Gastroesophageal sphincter (tissue), 4 donors: ENCODE measurements around the gene PLEKHG5. TPM values are rescaled to one million over a fixed set of nuclear protein-coding genes. Genes with fewer than 3 reads are reported as not detected.
A peak's percentile ranks its signal among the peaks of the same experiment; 100 is the strongest.

Experiments used
- ATAC-seq: fragments of 150-250 bp; one replicate; pipeline ENCODE4 v1.9.1; 2016; ENCODE audit warnings: mild to moderate bottlenecking, moderate library complexity
- H3K27ac ChIP-seq, 4 donors: fragments of 200-600 bp; sonication (generic) in 3 of 4; 1 replicate in 3 of 4; 2 replicates in 1 of 4; pipeline ENCODE4 v1.5.1; 2016 to 2019
- H3K27me3 ChIP-seq: fragments of 200-600 bp; sonication (generic); one replicate; pipeline ENCODE4 v1.5.1; 2019
- H3K36me3 ChIP-seq, 2 donors: fragments of 200-600 bp; sonication (generic); one replicate each; pipeline ENCODE4 v1.5.1; 2019; ENCODE audit warnings: control low read depth in 1 of 2
- H3K4me1 ChIP-seq, 3 donors: fragments of 200-600 bp; sonication (generic); 1 replicate in 2 of 3; 2 replicates in 1 of 3; pipeline ENCODE4 v1.5.1; 2016 to 2019; ENCODE audit warnings: control low read depth in 2 of 3
- H3K4me3 ChIP-seq, 2 donors: fragments of 200-600 bp; sonication (generic); one replicate each; pipeline ENCODE4 v1.5.1; 2019; ENCODE audit warnings: mild to moderate bottlenecking in 1 of 2, moderate library complexity in 1 of 2
- H3K9me3 ChIP-seq, 3 donors: fragments of 200-600 bp; sonication (generic); one replicate each; pipeline ENCODE4 v1.5.1; 2017 to 2019; ENCODE audit warnings: control low read depth in 2 of 3
- EP300 ChIP-seq: sonication (generic); formaldehyde crosslinking; IDR thresholded peaks from one replicate; pipeline ENCODE4 v1.6.1; 2017; ENCODE audit warnings: antibody characterized with exemption, mild to moderate bottlenecking
- POLR2A ChIP-seq, 2 donors: fragments of 450-650 bp; IDR thresholded peaks; one replicate each; pipeline ENCODE4 v1.6.1; 2017; ENCODE audit warnings: antibody characterized with exemption in 2 of 2, mild to moderate bottlenecking in 2 of 2, moderate library complexity in 1 of 2
- POLR2AphosphoS5 ChIP-seq: sonication (generic); formaldehyde crosslinking; IDR thresholded peaks from one replicate; pipeline ENCODE4 v1.6.1; 2017; ENCODE audit warnings: antibody characterized with exemption
- WGBS, 2 donors: methylation state at CpG; one replicate each; pipeline ENCODE4 v1.1.5; 2018; ENCODE audit warnings: low coverage in 1 of 2; 5-methylcytosine and 5-hydroxymethylcytosine counted together
- total RNA-seq, 4 donors: library from RNA; depleted of rRNA; stranded (reverse); fragments of >200 nt; gene quantifications; one replicate each; pipeline ENCODE4 v1.1.0, GENCODE V29; 2016
- TF ChIP-seq, protein P1 (sequence below), 4 experiments: fragments of 200-600 bp in 2 of 4; fragments of 450-650 bp in 2 of 4; sonication (generic) in 1 of 4; IDR thresholded peaks; one replicate each; pipeline ENCODE4 v1.5.1; 2017 to 2019; ENCODE audit warnings: antibody characterized with exemption in 4 of 4, mild to moderate bottlenecking in 2 of 4, moderate library complexity in 2 of 4

Gene PLEKHG5
- total RNA-seq, 4 donors from 2014 or later: 8.6 to 14.0 (median 11.4) TPM

GRCh38 chr1:6523566-6523965 lies 32.1 kb upstream of the PLEKHG5 start:
- peaks cover 0 to 44% of the 10 kb centered on the region in 2 donors for H3K36me3 ChIP-seq
- no peak for ATAC-seq
- H3K4me3 ChIP-seq: no peak overlapping the region
- no peak overlapping the region for H3K27ac ChIP-seq
- H3K9me3 ChIP-seq: no peaks in the 10 kb centered on the region
- TF ChIP-seq POLR2AphosphoS5 (no peak), EP300 (no peak)
- TF ChIP-seq, protein P1, sequence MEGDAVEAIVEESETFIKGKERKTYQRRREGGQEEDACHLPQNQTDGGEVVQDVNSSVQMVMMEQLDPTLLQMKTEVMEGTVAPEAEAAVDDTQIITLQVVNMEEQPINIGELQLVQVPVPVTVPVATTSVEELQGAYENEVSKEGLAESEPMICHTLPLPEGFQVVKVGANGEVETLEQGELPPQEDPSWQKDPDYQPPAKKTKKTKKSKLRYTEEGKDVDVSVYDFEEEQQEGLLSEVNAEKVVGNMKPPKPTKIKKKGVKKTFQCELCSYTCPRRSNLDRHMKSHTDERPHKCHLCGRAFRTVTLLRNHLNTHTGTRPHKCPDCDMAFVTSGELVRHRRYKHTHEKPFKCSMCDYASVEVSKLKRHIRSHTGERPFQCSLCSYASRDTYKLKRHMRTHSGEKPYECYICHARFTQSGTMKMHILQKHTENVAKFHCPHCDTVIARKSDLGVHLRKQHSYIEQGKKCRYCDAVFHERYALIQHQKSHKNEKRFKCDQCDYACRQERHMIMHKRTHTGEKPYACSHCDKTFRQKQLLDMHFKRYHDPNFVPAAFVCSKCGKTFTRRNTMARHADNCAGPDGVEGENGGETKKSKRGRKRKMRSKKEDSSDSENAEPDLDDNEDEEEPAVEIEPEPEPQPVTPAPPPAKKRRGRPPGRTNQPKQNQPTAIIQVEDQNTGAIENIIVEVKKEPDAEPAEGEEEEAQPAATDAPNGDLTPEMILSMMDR (IDR thresholded peaks at IDR 0.05): peak in 2 of 4 experiments; percentile 23 to 52
- 25% methylated on average over 5 of the region's 6 CpGs; no CpG with 5 or more reads in 1 of the 2 donors for WGBS, 2 donors
- H3K27me3 ChIP-seq: no peaks in the 10 kb centered on the region
- peaks cover 0 to 15% (median 0%) of the 10 kb centered on the region in 3 donors for H3K4me1 ChIP-seq

DNA sequence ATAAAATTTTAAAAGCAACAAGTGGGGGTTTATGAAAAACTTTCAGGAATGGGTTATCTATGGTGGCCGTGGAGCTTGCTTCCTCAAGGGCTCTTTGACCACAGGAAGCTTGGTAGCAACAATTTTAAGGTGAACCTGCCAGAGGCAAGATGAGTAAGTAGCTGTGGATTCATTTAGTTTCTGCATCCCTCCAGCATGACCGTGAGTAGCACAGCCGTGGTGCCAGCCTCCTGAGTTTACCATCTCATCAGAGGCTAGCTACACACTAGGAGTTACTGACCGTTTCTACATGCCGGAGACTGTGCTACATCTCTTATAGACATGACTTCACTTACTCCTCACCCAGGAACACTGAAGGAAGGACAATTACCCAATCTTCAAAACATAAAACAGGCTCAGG lies 30.1 kb upstream of the PLEKHG5 start:
- no peak for ATAC-seq
- 50 to 100% methylated on average over 1 of the region's 5 CpGs for WGBS, 2 donors
- H3K4me1 ChIP-seq: peaks cover 0 to 15% (median 0%) of the 10 kb centered on the region in 3 donors
- no peak overlapping the region for H3K4me3 ChIP-seq
- no peaks in the 10 kb centered on the region for H3K9me3 ChIP-seq
- TF ChIP-seq, protein P1 (IDR thresholded peaks at IDR 0.05): no peak
- TF ChIP-seq POLR2AphosphoS5: no peak
- no peak for TF ChIP-seq POLR2A (IDR thresholded peaks at IDR 0.05)
- no peak for TF ChIP-seq EP300
- H3K27ac ChIP-seq: no peak overlapping the region
- H3K27me3 ChIP-seq: no peaks in the 10 kb centered on the region
- peaks cover 0 to 24% of the 10 kb centered on the region in 2 donors for H3K36me3 ChIP-seq

DNA sequence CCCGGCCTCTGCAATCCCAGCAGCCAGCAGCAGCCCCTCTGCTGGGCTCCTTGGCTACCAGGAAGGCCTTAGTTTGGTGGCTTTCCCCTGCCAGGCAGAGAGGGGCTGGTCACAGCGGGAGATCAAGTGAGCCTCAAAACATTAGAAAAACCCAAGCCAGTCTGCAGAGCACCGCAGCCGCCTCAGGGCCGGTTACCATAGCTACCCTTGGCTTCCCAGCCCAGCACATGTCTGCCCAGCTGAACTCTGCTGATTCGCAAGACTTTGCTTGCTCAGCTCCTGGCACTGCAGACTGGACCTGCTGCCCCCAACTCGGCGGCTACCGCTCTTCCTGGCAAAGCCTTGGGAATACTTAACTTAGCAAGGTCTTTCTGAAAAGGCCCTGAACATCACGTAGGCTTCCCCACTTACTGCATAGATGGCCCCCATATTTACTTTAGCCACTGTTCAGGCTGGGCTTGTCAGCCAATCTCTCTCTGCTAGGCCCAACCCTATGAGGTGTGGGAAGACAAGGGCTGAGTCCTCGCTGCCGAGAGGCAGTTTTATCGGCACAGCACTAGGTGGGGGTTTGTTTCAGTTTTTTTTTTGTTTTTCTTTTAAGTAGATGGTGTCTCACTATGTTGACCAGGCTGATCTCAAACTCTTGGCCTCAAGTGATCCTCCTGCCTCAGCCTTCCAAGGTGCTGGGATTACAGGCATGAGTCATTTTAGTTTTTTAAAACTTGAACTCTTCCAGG lies 28.6 kb upstream of the PLEKHG5 start:
- peak; percentile 63 for ATAC-seq
- TF ChIP-seq, protein P1 (IDR thresholded peaks at IDR 0.05): no peak
- TF ChIP-seq POLR2AphosphoS5: peak; percentile 9
- Histone ChIP-seq H3K27me3 (no peaks in the 10 kb centered on the region), H3K36me3 (peaks cover 0 to 9% of the 10 kb centered on the region in 2 donors), H3K9me3 (no peaks in the 10 kb centered on the region), H3K4me3 (no peak overlapping the region), H3K4me1 (peaks cover 0 to 15% (median 0%) of the 10 kb centered on the region in 3 donors), H3K27ac (no peak overlapping the region)
- WGBS, 2 donors: 17 to 24% methylated on average over 8 to 10 of the region's 13 CpGs

GRCh38 chr1:6519491-6519934 lies 28.0 kb upstream of the PLEKHG5 start:
- no peak for ATAC-seq
- H3K27ac ChIP-seq: no peak overlapping the region
- 41 to 67% methylated on average over 1 to 3 of the region's 11 CpGs for WGBS, 2 donors

More at GRCh38 chr1:6519491-6519934, 28.0 kb upstream of the PLEKHG5 start:
- H3K4me1 ChIP-seq: peaks cover 0 to 15% (median 0%) of the 10 kb centered on the region in 3 donors
- no peaks in the 10 kb centered on the region for H3K9me3 ChIP-seq
- H3K27me3 ChIP-seq: no peaks in the 10 kb centered on the region
- peaks cover 0 to 3% of the 10 kb centered on the region in 2 donors for H3K36me3 ChIP-seq
- TF ChIP-seq POLR2A (IDR thresholded peaks at IDR 0.05) (no peak), POLR2AphosphoS5 (no peak), EP300 (no peak)
- TF ChIP-seq, protein P1 (IDR thresholded peaks at IDR 0.05): no peak
- H3K4me3 ChIP-seq: no peak overlapping the region
